ENCODE results near the gene KCNJ11.
A peak's percentile ranks its signal among the peaks of the same experiment; 100 is the strongest.

Gene KCNJ11

GRCh38 chr11:17371614-17372013 lies 16.8 kb downstream of the KCNJ11 start:
- no peak for TF ChIP-seq CTCF (IDR thresholded peaks at IDR 0.05; ENCODE audit: control extremely low read depth, extremely low read depth, low read depth, missing control alignments)
- POLR2A ChIA-PET = no interaction called here

GRCh38 chr11:17369684-17370243 lies 18.7 kb downstream of the KCNJ11 start:
- POLR2A ChIA-PET = no interaction called here
- CTCF ChIA-PET = interaction anchor here (2.0 kb wide), 1 partner anchor 14 kb away, joined by 14 read pairs; no protein-coding TSS in a partner anchor
- no peak for DNase-seq (ENCODE audit: extremely low spot score)
- no peak for TF ChIP-seq CTCF (IDR thresholded peaks at IDR 0.05; ENCODE audit: control extremely low read depth, extremely low read depth, low read depth, missing control alignments)

More at GRCh38 chr11:17371614-17372013, 16.8 kb downstream of the KCNJ11 start:
- CTCF ChIA-PET = interaction anchor here (1.6 to 2.0 kb wide), 2 partner anchors 8 to 12 kb away, joined by 5 to 14 read pairs; no protein-coding TSS in a partner anchor
- no peak for DNase-seq (ENCODE audit: extremely low spot score)

- no peak for TF ChIP-seq CTCF (IDR thresholded peaks at IDR 0.05; ENCODE audit: control extremely low read depth, extremely low read depth, low read depth, missing control alignments)
- ChIA-PET POLR2A (no interaction called here), CTCF (no interaction called here)
- no peak for DNase-seq (ENCODE audit: extremely low spot score)
Observed at GRCh38 chr11:17369094-17369493, 19.4 kb downstream of the KCNJ11 start.

GRCh38 chr11:17368551-17368950 lies 19.9 kb downstream of the KCNJ11 start:
- no peak for DNase-seq (ENCODE audit: extremely low spot score)
- POLR2A ChIA-PET = no interaction called here
- TF ChIP-seq CTCF (IDR thresholded peaks at IDR 0.05; ENCODE audit: control extremely low read depth, extremely low read depth, low read depth, missing control alignments) = no peak
- CTCF ChIA-PET = interaction anchor here (4.0 kb wide), 1 partner anchor 16 kb away, joined by 23 read pairs; no protein-coding TSS in a partner anchor

GRCh38 chr11:17366495-17366894 lies 22.0 kb downstream of the KCNJ11 start:
- ChIA-PET CTCF (interaction anchor here (0.8 to 4.7 kb wide), 6 partner anchors 10 to 20 kb away, joined by 3 to 27 read pairs (median 8); no protein-coding TSS in a partner anchor), POLR2A (no interaction called here)
- no peak for DNase-seq (ENCODE audit: extremely low spot score)
- TF ChIP-seq CTCF (IDR thresholded peaks at IDR 0.05; ENCODE audit: control extremely low read depth, extremely low read depth, low read depth, missing control alignments) = no peak

GRCh38 chr11:17354601-17354991 lies 33.9 kb downstream of the KCNJ11 start:
- TF ChIP-seq CTCF (IDR thresholded peaks at IDR 0.05; ENCODE audit: control extremely low read depth, extremely low read depth, low read depth, missing control alignments) = peak; percentile 60
- DNase-seq (ENCODE audit: extremely low spot score) = peak; percentile 69
- POLR2A ChIA-PET = no interaction called here
- CTCF ChIA-PET = interaction anchor here (0.9 to 2.6 kb wide), 9 partner anchors 10 to 245 kb away, joined by 3 to 27 read pairs (median 3); partner anchors contain the start of gene KCNJ11

Measured in GM10248 (cell line).